Ramos (cell line): ENCODE data around the gene GABPB1.

Source experiments
- in situ Hi-C: fragments of 300-500 bp; cut with MboI; formaldehyde crosslinking; loops from one replicate; pipeline ENCODE4 v1.14.3; 2022; ENCODE audit warnings: low sequenced_read_pairs; ENCODE audit not compliant: unreplicated experiment

Gene GABPB1

GRCh38 chr15:50287324-50288116 lies 67.5 kb downstream of the GABPB1 start:
- in situ Hi-C loops = no loop called here

GRCh38 chr15:50281427-50281826 lies 73.6 kb downstream of the GABPB1 start:
- in situ Hi-C loops = no loop called here

- in situ Hi-C loops = no loop called here
Observed at GRCh38 chr15:50280271-50280670, 74.7 kb downstream of the GABPB1 start.

- in situ Hi-C loops = no loop called here
Observed at GRCh38 chr15:50278496-50278895, 76.5 kb downstream of the GABPB1 start.

- in situ Hi-C loops = no loop called here
Observed at GRCh38 chr15:50277370-50277769, 77.6 kb downstream of the GABPB1 start.

- in situ Hi-C loops = no loop called here
Observed at GRCh38 chr15:50275908-50276307, 79.1 kb downstream of the GABPB1 start.

- in situ Hi-C loops = no loop called here
Observed at GRCh38 chr15:50275091-50275490, 79.9 kb downstream of the GABPB1 start.

GRCh38 chr15:50267577-50267976 lies 87.4 kb downstream of the GABPB1 start:
- in situ Hi-C loops = no loop called here

GRCh38 chr15:50265620-50266019 lies 89.4 kb downstream of the GABPB1 start, which contains the start of gene HDC:
HDC (minus strand) TSS chr15:50265726; CDS start chr15:50265623, 103 bp downstream.
- in situ Hi-C loops = no loop called here

- in situ Hi-C loops = no loop called here
Observed at GRCh38 chr15:50262533-50262932, 92.5 kb downstream of the GABPB1 start.

- in situ Hi-C loops = no loop called here
Observed at GRCh38 chr15:50261981-50262380, 93.0 kb downstream of the GABPB1 start.

GRCh38 chr15:50260969-50261496 lies 94.0 kb downstream of the GABPB1 start:
- in situ Hi-C loops = no loop called here

GRCh38 chr15:50259276-50259675 lies 95.7 kb downstream of the GABPB1 start:
- in situ Hi-C loops = no loop called here

GRCh38 chr15:50257924-50258323 lies 97.1 kb downstream of the GABPB1 start:
- in situ Hi-C loops = no loop called here

GRCh38 chr15:50257332-50257731 lies 97.7 kb downstream of the GABPB1 start:
- in situ Hi-C loops = no loop called here

- in situ Hi-C loops = no loop called here
Observed at GRCh38 chr15:50256188-50257041, 98.6 kb downstream of the GABPB1 start.

GRCh38 chr15:50252556-50252955 lies 102.4 kb downstream of the GABPB1 start:
- in situ Hi-C loops = no loop called here

- in situ Hi-C loops = no loop called here
Observed at GRCh38 chr15:50251638-50252182, 103.3 kb downstream of the GABPB1 start.

- in situ Hi-C loops = no loop called here
Observed at GRCh38 chr15:50250760-50251394, 104.1 kb downstream of the GABPB1 start.

GRCh38 chr15:50249704-50250103 lies 105.3 kb downstream of the GABPB1 start:
- in situ Hi-C loops = no loop called here
